HEK293 (cell line): ENCODE results near the gene SCAF4.
A peak's percentile ranks its signal among the peaks of the same experiment; 100 is the strongest.

ENCODE experiments used
- BCL11A ChIP-seq: fragments of 450-650 bp; formaldehyde crosslinking; IDR thresholded peaks from 2 replicates; pipeline ENCODE4 v1.5.1; 2016; ENCODE audit warnings: low read depth, missing biosample characterization, missing genetic modification characterization
- GLI4 ChIP-seq: fragments of 450-650 bp; formaldehyde crosslinking; IDR thresholded peaks from 2 replicates; pipeline ENCODE4 v1.5.1; 2016; ENCODE audit warnings: missing biosample characterization, missing genetic modification characterization
- HOXD13 ChIP-seq: sonication (generic); formaldehyde crosslinking; IDR thresholded peaks from 2 replicates; pipeline ENCODE4 v1.8.0; 2022; ENCODE audit warnings: missing genetic modification reagents, borderline replicate concordance
- OVOL3 ChIP-seq: fragments of 450-650 bp; formaldehyde crosslinking; IDR thresholded peaks from 2 replicates; pipeline ENCODE4 v1.5.1; 2016; ENCODE audit warnings: missing biosample characterization, missing genetic modification characterization
- PATZ1 ChIP-seq: fragments of 450-650 bp; formaldehyde crosslinking; IDR thresholded peaks from 2 replicates; pipeline ENCODE4 v1.5.1; 2016; ENCODE audit warnings: missing biosample characterization, missing genetic modification characterization
- PRDM1 ChIP-seq: fragments of 450-650 bp; formaldehyde crosslinking; IDR thresholded peaks from 2 replicates; pipeline ENCODE4; 2016; ENCODE audit warnings: missing biosample characterization, missing genetic modification characterization
- SCRT1 ChIP-seq: fragments of 450-650 bp; formaldehyde crosslinking; IDR thresholded peaks from 2 replicates; pipeline ENCODE4 v1.5.1; 2016; ENCODE audit warnings: missing biosample characterization, missing genetic modification characterization, borderline replicate concordance
- SP2 ChIP-seq: fragments of 450-650 bp; formaldehyde crosslinking; IDR thresholded peaks from 2 replicates; pipeline ENCODE4 v1.5.1; 2016; ENCODE audit warnings: missing biosample characterization, missing genetic modification characterization
- TRIM28 ChIP-seq: IDR thresholded peaks from 2 replicates; pipeline ENCODE4 v1.6.1; 2011; ENCODE audit warnings: low read length, control low read depth, borderline replicate concordance
- ZBTB17 ChIP-seq: fragments of 450-650 bp; formaldehyde crosslinking; IDR thresholded peaks from 2 replicates; pipeline ENCODE4 v1.5.1; 2016; ENCODE audit warnings: missing biosample characterization, missing genetic modification characterization
- ZBTB20 ChIP-seq: fragments of 450-650 bp; formaldehyde crosslinking; IDR thresholded peaks from 2 replicates; pipeline ENCODE4 v1.5.1; 2016; ENCODE audit warnings: missing biosample characterization, missing genetic modification characterization
- ZBTB26 ChIP-seq: fragments of 450-650 bp; formaldehyde crosslinking; optimal IDR thresholded peaks from 2 replicates; pipeline ENCODE3; 2016; ENCODE audit warnings: missing biosample characterization, mild to moderate bottlenecking, missing genetic modification characterization
- ZBTB48 ChIP-seq: fragments of 450-650 bp; formaldehyde crosslinking; IDR thresholded peaks from 2 replicates; pipeline ENCODE4 v1.5.1; 2016; ENCODE audit warnings: missing biosample characterization, missing genetic modification characterization
- ZFHX2 ChIP-seq: fragments of 450-650 bp; formaldehyde crosslinking; conservative IDR thresholded peaks from 2 replicates; pipeline ENCODE4 v1.5.1; 2016; ENCODE audit warnings: missing biosample characterization, missing genetic modification characterization
- ZFP37 ChIP-seq: fragments of 450-650 bp; formaldehyde crosslinking; IDR thresholded peaks from 2 replicates; pipeline ENCODE4 v1.5.1; 2016; ENCODE audit warnings: missing biosample characterization, missing genetic modification characterization
- ZNF121 ChIP-seq: fragments of 450-650 bp; formaldehyde crosslinking; IDR thresholded peaks from 2 replicates; pipeline ENCODE4 v1.5.1; 2016; ENCODE audit warnings: missing biosample characterization, missing genetic modification characterization
- ZNF16 ChIP-seq: fragments of 450-650 bp; formaldehyde crosslinking; IDR thresholded peaks from 2 replicates; pipeline ENCODE4 v1.5.1; 2016; ENCODE audit warnings: low read depth, missing biosample characterization, missing genetic modification characterization
- ZNF362 ChIP-seq: fragments of 450-650 bp; formaldehyde crosslinking; IDR thresholded peaks from 2 replicates; pipeline ENCODE4 v1.5.1; 2016; ENCODE audit warnings: missing biosample characterization, missing genetic modification characterization
- ZNF366 ChIP-seq: fragments of 450-650 bp; formaldehyde crosslinking; conservative IDR thresholded peaks from 2 replicates; pipeline ENCODE4 v1.5.1; 2016; ENCODE audit warnings: missing biosample characterization, missing genetic modification characterization
- ZNF391 ChIP-seq: fragments of 450-650 bp; formaldehyde crosslinking; IDR thresholded peaks from 2 replicates; pipeline ENCODE4 v1.5.1; 2016; ENCODE audit warnings: low read depth, missing biosample characterization, missing genetic modification characterization, borderline replicate concordance
- ZNF510 ChIP-seq: fragments of 450-650 bp; formaldehyde crosslinking; IDR thresholded peaks from 2 replicates; pipeline ENCODE4 v1.5.1; 2018; ENCODE audit warnings: mild to moderate bottlenecking, missing genetic modification characterization, missing biosample characterization; ENCODE audit not compliant: insufficient replicate concordance
- ZNF529 ChIP-seq: fragments of 450-650 bp; formaldehyde crosslinking; IDR thresholded peaks from 2 replicates; pipeline ENCODE4 v1.5.1; 2017; ENCODE audit warnings: missing genetic modification characterization, missing biosample characterization; ENCODE audit not compliant: insufficient replicate concordance
- ZNF585B ChIP-seq: fragments of 450-650 bp; formaldehyde crosslinking; IDR thresholded peaks from 2 replicates; pipeline ENCODE4 v1.5.1; 2016; ENCODE audit warnings: missing biosample characterization, missing genetic modification characterization
- ZNF596 ChIP-seq: fragments of 450-650 bp; IDR thresholded peaks from 2 replicates; pipeline ENCODE4 v1.5.0; 2018; ENCODE audit warnings: missing biosample characterization, mild to moderate bottlenecking, missing genetic modification characterization, moderate library complexity
- ZNF658 ChIP-seq: fragments of 450-650 bp; formaldehyde crosslinking; IDR thresholded peaks from 2 replicates; pipeline ENCODE4; 2016; ENCODE audit warnings: missing biosample characterization, missing genetic modification characterization
- ZNF707 ChIP-seq: fragments of 450-650 bp; formaldehyde crosslinking; IDR thresholded peaks from 2 replicates; pipeline ENCODE4 v1.5.1; 2016; ENCODE audit warnings: missing biosample characterization, missing genetic modification characterization
- ZXDB ChIP-seq: fragments of 450-650 bp; formaldehyde crosslinking; IDR thresholded peaks from 2 replicates; pipeline ENCODE4 v1.5.1; 2016; ENCODE audit warnings: missing biosample characterization, missing genetic modification characterization
- TF ChIP-seq, protein P1 (sequence below): fragments of 450-650 bp; formaldehyde crosslinking; IDR thresholded peaks from 2 replicates; pipeline ENCODE4 v1.5.1; 2016; ENCODE audit warnings: missing biosample characterization, missing genetic modification characterization, low read depth
- TF ChIP-seq, protein P2 (sequence below): fragments of 450-650 bp; formaldehyde crosslinking; IDR thresholded peaks from 2 replicates; pipeline ENCODE4 v1.5.1; 2016; ENCODE audit warnings: missing biosample characterization, missing genetic modification characterization
- TF ChIP-seq, protein P3 (sequence below): fragments of 450-650 bp; formaldehyde crosslinking; IDR thresholded peaks from 2 replicates; pipeline ENCODE4 v1.5.1; 2016; ENCODE audit warnings: missing biosample characterization, missing genetic modification characterization
- TF ChIP-seq, protein P4 (sequence below): fragments of 450-650 bp; formaldehyde crosslinking; IDR thresholded peaks from 2 replicates; pipeline ENCODE4 v1.5.1; 2016; ENCODE audit warnings: missing biosample characterization, missing genetic modification characterization

The SCAF4 gene

DNA sequence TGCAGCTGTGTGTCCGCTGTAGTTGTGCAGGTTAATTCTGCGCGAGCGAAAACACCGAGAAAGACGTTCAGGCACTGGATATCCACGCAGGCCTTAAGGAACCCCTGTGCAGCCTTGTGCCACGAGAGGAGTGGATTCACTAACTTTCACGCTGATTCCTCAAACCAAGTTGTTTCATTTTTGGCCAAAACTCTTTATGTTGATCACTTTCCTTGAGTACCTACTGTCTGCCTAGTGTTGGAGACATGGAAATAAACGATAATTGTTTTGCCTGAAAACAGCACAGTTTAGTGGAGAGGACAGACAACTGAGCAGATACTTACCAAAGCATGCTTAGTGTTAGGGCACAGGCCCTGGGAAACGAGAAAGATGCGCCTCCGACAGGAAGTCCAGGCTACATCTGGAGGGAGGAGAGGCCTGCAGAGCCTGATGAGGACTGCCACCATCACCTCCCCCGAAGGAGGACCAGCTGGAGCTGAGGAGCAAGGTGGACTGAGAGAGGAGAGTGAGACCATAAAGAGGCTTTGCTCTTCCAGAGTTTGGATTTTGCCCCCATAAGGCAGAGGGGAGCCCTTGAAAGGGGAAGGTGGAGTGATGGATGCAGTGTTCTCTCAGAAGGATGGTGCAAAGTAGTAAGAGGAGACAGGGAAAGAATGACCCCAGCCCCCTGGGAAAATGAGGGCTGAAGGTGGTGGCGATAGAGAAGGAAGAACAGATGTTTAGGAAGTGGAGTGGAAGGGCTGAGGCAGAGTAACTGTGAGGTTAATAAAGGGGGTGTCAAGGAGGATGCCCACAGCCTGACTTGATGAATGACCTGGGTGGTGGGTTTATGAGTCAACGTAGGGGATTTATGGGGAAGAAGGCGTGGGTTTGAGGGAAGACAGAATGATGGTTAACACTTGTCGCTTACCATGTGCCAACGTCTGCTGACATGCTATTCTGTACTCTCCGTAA is 956 bp upstream of the SCAF4 start (continued):
- TF ChIP-seq, protein P1, sequence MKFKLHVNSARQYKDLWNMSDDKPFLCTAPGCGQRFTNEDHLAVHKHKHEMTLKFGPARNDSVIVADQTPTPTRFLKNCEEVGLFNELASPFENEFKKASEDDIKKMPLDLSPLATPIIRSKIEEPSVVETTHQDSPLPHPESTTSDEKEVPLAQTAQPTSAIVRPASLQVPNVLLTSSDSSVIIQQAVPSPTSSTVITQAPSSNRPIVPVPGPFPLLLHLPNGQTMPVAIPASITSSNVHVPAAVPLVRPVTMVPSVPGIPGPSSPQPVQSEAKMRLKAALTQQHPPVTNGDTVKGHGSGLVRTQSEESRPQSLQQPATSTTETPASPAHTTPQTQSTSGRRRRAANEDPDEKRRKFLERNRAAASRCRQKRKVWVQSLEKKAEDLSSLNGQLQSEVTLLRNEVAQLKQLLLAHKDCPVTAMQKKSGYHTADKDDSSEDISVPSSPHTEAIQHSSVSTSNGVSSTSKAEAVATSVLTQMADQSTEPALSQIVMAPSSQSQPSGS (tag by site-specific recombination), result no peak
- TF ChIP-seq, protein P2, sequence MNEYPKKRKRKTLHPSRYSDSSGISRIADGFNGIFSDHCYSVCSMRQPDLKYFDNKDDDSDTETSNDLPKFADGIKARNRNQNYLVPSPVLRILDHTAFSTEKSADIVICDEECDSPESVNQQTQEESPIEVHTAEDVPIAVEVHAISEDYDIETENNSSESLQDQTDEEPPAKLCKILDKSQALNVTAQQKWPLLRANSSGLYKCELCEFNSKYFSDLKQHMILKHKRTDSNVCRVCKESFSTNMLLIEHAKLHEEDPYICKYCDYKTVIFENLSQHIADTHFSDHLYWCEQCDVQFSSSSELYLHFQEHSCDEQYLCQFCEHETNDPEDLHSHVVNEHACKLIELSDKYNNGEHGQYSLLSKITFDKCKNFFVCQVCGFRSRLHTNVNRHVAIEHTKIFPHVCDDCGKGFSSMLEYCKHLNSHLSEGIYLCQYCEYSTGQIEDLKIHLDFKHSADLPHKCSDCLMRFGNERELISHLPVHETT, result peak; percentile 7; the same call in 1 of the 2 replicates
- TF ChIP-seq ZBTB17 (tag by site-specific recombination), result peak; percentile 36; the same call in 1 of the 2 replicates
- TF ChIP-seq PRDM1 (tag by site-specific recombination), result no peak
- TF ChIP-seq ZNF16 (tag by site-specific recombination), result no peak
- no peak for TF ChIP-seq ZBTB48
- TF ChIP-seq, protein P3, sequence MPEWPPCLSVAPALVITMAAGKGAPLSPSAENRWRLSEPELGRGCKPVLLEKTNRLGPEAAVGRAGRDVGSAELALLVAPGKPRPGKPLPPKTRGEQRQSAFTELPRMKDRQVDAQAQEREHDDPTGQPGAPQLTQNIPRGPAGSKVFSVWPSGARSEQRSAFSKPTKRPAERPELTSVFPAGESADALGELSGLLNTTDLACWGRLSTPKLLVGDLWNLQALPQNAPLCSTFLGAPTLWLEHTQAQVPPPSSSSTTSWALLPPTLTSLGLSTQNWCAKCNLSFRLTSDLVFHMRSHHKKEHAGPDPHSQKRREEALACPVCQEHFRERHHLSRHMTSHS (tag by site-specific recombination), result no peak
- TF ChIP-seq, protein P4, sequence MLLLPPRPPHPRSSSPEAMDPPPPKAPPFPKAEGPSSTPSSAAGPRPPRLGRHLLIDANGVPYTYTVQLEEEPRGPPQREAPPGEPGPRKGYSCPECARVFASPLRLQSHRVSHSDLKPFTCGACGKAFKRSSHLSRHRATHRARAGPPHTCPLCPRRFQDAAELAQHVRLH (tag by site-specific recombination), result no peak
- TF ChIP-seq ZNF529 (tag by site-specific recombination), result no peak
- TF ChIP-seq BCL11A (tag by site-specific recombination), result no peak
- 0 out of 2 replicates have a peak, but pooled peaks have one; percentile 31 for TF ChIP-seq PATZ1 (tag by site-specific recombination)
- peak; percentile 66; the same call in 1 of the 2 replicates for TF ChIP-seq ZFP37 (tag by site-specific recombination)
- TF ChIP-seq GLI4, result no peak
- TF ChIP-seq ZNF596 (tag by site-specific recombination), result no peak
- peak; percentile 41 for TF ChIP-seq ZFHX2 (tag by site-specific recombination)
- TF ChIP-seq ZNF362 (tag by site-specific recombination), result no peak
- no peak for TF ChIP-seq TRIM28
- no peak for TF ChIP-seq ZNF510 (tag by site-specific recombination)
- TF ChIP-seq ZNF366 (tag by site-specific recombination), result no peak
- peak; percentile 95 for TF ChIP-seq SCRT1
- no peak for TF ChIP-seq OVOL3 (tag by site-specific recombination)
- no peak for TF ChIP-seq ZBTB26 (tag by site-specific recombination)
- no peak for TF ChIP-seq SP2
- TF ChIP-seq HOXD13 (CRISPR knock-in tag), result no peak
- TF ChIP-seq ZNF707 (tag by site-specific recombination), result no peak
- TF ChIP-seq ZBTB20 (tag by site-specific recombination), result peak; percentile 33; the same call in 1 of the 2 replicates
- TF ChIP-seq ZNF391 (tag by site-specific recombination), result no peak
- no peak for TF ChIP-seq ZXDB (tag by site-specific recombination)
- no peak for TF ChIP-seq ZNF585B (tag by site-specific recombination)
- 0 out of 2 replicates have a peak, but pooled peaks have one; percentile 26 for TF ChIP-seq ZNF121 (tag by site-specific recombination)
- TF ChIP-seq ZNF658 (tag by site-specific recombination), result no peak
